Umbilical cord (tissue), 2 donors: ENCODE measurements around the gene TKT. TPM values are rescaled to one million over a fixed set of nuclear protein-coding genes. Genes with fewer than 3 reads are reported as not detected.

Experiments used
- DNase-seq: peaks from one replicate; pipeline ENCODE4 v3.0.0-alpha.2; 2015; ENCODE audit warnings: low spot score
- total RNA-seq: library from RNA; depleted of rRNA; stranded (reverse); fragments of >200 nt; gene quantifications from one replicate; pipeline ENCODE4 v1.2.3, GENCODE V29; 2014; ENCODE audit warnings: low replicate concordance; ENCODE audit not compliant: insufficient read depth

Gene TKT
- total RNA-seq, 1 donor from 2014 or later = 76.1 TPM

DNA sequence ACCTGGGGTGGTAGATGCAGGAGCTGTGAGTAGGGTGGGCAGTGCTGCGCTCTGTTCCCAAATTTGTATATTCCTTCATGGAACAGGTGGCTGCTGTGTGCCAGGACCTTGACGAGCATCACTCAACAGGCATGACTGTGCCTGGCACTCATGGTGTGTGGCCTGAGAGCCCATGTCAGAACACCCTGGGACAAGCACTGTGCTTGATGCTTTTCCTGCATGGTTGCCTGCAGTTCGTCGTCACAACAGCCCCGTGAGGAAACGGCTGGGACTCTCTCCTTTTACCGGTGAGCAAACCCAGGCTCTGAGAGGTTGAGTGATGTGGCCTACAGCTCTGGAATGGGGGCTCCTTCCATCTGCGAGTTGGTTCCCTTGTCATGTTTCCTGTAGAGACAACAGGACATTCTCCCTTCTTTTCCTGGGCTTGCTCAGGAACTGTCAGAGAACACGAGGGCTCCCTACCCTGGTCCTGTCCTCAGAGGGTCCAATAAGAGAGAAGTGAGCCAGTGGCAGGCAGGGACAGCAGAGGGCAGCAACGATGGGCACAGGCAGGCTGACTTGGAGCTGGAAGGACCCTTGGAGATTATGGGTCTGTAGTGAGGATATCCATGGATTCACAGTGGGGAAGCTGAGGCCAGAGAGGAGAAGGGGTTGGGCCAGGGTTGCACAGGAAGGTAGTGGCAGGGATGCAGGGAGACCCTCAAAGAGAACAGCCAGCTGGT, 57.4 kb downstream of the TKT start:
- no peak for DNase-seq

DNA sequence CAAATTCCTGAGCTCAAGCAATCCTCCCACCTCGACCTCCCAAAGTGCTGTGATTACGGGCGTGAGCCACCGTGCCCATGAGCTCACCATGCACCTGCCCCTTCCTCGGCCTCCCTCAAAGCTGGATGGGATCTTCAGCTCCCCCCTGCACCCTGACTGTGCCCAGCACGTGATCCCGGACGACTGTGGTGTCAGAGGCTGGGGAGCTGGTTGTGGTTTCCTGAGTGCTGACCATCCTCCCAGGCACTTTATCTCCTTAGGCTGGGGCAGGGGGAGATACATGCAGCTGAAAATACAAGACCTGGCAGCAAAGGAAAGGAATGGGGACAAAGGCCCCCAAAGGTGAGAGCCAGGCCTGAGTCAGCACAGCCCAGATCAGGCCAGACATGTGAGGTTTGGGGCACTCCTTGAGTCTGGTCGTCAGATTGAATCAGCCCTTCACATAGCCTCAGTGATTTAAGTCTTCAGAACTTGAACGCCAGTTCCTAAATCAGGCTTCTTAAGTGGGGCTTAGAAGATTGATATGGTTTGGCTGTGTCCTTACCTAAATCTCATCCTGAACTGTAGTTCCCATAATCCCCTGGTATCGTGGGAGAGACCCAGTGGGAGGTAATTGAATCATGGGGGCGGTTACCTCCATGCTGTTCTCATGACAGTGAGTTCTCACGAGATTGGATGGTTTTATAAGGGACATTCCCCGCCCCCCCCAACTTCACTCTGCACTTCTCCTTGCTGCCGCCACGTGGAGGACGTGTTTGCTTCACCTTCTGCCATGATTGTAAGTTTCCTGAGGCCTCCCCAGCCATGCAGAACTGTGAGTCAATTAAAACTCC, 59.0 kb downstream of the TKT start:
- peak; percentile 79 for DNase-seq

DNA sequence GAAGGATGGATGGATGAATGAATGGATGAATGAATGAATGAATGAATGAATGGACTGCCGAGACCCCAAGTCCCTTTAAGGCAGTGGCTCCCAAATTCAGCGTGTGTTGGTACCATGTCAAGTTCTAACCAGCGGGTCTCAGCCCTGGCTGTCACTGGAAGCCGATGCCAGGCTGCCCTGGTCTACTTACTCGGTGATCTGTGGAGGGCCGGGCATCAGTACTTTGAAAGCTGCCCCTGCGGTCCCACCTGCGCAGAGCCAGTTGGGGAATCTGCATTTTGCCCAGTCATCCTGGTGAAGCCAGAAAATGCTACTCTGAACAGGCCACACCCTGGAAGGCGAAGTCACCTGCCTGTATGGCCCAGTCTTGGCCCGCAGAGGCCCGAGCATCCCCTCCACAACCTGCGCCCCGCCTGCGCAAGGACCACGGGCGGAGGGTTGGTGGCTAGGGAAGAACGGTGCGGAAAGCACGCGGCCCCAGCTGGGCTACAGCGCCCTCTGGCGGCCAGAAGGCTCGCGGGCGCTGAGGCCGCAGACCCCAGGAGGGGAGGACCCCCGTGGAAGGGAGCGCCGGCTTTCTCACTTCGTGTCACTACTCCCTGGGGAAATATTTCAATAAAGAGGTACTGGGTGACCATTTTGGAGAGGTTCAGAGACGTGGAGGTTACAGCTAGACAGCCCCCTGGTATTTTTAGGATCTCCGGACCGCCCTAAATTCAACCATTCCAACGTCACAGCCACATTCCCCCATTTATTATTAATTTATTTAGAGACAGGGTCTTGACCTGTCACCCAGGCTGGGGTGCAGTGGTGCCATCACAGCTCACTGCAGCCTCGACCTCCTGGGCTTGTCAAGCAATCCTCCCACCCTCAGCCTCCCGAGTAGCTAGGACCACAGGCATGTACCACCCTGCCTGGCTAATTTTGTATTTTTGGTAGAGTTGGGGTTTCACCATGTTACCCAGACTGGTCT, 59.9 kb downstream of the TKT start:
- peak; percentile 30 for DNase-seq

DNA sequence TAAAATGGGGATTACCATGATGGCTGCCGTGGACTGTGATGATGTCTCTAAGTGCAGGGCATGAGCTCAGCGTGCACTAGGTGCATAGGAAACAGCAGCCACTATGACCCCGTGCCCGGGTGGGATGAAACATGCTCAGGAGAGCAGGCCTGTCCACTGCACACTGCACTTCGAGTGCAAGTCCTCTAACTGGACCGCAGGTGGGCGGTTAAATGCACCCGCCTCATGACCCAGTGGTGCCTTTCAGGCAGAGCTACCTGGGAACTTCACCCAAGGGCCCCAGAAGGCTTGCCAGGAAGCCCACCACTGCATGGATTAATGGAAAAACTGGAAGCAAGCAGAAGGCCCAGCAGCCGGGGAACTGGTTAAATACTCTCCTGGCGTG, 60.8 kb downstream of the TKT start:
- no peak for DNase-seq

DNA sequence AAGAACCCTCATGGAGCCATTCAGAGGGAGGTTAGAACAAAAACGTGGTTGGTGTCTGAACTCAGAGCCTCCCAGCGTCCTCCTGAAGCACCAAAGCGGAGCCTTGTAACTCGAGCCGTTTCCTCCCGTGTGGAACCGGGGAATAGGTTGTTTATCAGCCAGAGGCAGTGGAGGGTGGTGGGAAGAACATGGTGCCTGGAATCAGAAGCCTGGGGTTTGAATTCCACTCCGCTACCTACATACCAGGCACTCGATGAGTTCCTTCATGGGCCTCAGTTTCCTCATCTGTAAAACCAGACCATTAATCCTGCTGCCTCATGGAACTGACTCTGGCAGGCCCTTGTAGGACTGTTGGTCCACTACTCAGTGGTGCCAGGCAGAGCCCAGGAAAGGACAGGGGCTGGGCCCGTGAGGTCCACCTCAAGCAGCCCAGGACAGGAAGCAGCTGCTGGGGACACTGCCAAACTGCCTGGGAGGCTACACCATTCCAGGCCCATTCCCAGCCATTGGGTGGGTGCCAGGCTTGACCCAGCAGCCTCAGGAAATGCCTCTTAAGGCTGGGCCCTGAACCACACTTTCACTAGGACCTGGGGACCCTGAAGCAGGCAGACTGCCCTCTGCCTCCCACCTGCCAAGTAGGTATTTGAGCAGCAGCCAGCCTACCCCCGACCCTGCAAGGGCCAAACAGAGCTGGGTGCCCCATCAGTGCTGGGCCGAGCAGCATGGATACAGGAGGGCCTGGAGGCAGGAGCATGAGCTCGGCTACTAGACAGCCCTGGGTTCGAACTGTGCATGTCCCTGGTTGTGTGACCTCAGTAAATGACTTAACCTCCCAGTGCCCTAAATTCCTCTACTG, 61.4 kb downstream of the TKT start:
- DNase-seq = no peak

DNA sequence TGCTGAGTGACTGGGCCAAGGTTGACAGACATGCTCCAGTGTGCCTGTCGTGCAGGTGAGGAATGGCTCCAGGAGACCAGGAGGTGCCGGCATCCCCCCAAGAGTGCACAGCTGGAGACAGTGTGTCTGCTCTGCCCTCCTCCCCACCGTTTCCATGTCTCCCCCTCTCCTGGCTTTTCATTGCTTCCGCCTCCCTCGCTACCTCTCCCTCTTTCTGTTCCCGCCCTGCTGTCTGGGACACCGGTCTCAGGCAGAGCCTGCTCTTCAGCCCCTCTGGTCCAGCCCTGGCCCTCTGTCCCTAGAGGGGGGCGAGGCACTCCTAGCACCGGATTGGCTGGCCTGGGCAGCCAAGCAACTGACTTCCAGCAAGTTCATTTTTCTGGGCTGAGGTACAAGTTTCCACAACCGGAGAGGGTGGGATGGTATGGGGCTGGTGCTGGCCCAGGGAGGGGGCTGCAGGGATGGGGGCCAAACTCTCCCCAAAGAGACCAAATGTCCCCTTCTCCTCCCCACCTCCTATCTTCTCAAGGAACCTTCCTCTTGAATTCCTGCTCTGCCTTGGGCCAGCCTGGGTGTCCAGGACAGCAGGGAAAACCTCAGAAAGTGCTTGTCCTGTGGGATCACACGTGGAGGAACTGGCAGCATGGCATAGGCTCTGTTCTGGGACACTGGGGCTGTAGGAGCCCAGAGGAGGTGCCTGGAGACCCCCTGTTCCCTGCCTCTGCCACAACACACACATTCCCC, 62.2 kb downstream of the TKT start:
- no peak for DNase-seq

DNA sequence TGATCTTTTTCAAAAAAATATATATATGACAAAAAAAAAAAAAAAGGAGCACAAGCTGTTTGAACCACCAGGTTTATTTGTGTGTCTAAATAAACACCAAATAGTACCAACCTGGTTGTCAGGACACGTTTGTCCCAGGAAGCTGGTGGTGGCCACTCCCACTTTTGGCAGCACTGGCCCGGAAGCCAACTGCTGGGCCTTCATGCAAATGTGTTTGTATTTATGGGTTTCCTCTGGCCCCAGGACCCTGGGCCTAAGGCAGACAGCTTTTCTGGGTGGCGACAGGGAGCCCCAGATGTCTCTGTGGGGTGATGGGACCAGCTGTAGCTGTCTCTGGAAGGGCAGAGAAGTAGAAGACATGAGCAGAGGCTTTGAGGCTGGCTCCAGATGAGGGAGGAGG, 63.2 kb downstream of the TKT start:
- no peak for DNase-seq

DNA sequence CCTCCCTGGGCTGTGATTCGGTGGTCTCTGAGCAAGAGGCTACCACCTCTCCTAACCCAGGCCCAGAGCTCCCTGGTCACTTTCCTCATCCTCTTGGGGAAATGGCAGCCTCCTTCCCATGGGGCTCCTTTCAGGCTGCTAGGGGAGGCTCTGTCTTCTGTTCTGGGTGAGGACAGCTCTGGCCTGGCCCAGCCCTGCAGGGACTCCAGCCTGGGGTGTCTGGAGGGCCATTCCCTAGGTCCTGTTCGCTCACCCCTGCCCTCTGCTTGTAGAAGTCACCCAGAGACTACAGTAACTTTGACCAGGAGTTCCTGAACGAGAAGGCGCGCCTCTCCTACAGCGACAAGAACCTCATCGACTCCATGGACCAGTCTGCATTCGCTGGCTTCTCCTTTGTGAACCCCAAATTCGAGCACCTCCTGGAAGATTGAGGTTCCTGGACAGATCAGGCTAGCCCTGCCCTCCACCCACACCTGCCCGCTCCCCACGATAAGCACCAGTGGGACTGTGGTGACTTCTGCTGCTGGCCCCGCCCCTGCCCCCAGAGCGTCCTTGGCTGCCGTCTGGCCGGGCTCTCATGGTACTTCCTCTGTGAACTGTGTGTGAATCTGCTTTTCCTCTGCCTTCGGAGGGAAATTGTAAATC, 63.9 kb downstream of the TKT start:
- DNase-seq = no peak

DNA sequence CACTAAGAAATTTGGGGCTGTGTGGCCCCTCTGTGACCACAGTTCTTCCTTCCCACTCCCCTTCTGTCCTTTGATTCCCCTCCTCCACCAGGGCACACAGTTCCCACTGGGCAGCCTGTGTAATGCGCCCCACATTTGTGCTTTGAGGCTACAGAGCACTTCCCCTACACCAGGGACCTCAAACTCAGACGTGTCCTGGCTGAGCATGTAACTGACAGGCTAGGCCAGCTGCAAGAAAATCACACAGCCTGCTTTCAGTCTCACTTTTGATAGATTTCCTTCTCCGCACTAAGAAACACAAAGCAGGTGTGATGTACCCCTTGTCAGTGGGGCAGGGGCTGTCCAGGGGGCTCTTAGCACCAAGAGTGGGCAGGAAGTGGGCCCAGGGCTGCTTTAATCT, 65.2 kb downstream of the TKT start:
- no peak for DNase-seq

DNA sequence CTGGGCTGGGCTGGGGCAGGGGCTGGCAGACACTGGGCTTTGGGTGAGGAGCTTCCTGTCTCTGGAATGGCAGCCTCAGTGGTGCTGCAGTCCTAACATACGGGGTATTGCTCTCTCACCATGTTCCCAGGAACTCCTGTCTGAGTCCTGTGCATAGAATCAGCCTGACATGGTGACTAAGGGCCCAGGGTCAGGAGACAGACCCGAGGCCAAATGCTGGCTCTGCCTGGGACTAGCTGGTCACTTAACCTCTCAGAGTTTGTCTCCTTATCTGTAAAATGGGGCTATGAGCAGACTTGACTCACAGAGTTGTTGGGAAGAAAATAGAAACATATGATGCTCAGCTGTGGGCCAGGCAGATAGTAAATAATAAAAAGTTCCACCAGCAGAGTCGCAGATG, 66.5 kb downstream of the TKT start:
- DNase-seq = no peak

DNA sequence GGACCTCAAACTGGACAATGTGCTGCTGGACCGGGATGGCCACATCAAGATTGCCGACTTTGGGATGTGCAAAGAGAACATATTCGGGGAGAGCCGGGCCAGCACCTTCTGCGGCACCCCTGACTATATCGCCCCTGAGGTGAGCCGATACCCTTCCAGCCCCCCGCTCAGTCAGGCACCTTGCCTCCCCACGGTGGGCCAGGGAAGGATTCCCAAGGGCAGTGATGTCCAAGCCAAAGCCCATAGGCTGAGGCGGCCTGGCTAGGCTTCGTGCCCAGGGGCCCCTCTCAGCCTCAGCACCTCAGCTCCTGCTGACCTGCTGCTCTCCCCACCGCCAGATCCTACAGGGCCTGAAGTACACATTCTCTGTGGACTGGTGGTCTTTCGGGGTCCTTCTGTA, 67.1 kb downstream of the TKT start:
- DNase-seq = no peak

DNA sequence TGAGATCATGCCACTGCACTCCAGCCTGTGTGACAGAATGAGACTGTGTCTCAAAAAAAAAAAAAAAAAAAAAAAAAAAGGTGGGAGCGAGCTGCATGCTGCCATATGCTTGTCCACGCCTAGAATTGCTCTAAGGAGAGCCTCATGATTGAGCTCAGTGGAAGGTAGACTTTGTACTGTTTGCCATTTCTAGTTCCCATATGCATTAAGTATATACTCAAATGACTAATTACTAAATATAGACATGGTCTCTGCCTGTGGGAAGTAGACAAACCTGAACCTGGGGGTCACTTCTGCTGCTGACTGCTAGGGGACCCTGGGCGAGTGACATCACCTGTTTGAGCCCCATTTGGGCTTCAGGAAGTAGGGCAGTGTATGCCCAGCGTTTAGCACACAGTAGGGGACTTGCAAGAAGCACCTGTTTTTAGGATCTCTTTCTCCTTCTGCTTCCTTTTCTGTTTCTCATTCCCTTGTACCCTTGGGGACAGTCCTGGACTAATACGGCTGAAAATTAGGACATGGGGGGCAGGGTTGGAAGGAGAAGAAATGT, 67.6 kb downstream of the TKT start:
- DNase-seq = no peak

DNA sequence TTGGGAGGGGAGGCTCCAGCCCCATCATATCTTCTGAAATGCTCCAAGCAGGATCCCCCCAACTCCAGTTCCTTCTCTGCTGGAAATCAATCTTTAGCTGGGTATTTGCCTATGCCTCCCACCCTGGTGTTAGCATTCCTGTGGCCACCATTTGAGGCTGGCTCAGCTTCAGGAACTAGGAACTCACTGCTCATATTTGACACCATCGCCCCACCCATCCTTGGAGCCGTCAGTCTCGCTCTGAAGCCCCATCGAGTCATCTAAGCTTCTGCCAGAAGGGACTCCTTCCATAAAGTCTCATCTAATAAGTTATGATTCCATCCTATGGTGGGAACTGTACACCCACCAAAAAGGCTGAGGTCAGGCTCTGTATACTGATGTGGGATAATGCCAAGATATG, 68.4 kb downstream of the TKT start:
- DNase-seq = no peak

DNA sequence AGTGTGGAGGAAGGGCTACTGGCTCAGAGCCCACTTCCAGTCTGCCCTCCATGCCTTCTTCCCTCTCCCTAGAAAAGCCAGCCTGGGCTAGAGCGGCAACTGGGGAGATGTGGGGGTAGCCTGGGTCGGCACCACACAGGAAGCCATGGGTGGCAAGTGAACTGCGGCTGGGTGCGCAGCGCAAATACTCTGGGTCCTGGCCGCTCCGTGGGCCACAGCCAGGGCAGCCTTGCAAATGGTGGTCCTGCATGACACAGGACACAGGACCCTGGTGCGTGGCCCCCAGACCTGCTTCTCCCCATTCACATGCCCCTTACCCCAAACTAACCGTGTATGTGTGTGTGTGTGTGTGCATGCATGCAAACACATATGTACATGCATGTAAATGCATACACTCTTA, 69.1 kb downstream of the TKT start:
- no peak for DNase-seq

DNA sequence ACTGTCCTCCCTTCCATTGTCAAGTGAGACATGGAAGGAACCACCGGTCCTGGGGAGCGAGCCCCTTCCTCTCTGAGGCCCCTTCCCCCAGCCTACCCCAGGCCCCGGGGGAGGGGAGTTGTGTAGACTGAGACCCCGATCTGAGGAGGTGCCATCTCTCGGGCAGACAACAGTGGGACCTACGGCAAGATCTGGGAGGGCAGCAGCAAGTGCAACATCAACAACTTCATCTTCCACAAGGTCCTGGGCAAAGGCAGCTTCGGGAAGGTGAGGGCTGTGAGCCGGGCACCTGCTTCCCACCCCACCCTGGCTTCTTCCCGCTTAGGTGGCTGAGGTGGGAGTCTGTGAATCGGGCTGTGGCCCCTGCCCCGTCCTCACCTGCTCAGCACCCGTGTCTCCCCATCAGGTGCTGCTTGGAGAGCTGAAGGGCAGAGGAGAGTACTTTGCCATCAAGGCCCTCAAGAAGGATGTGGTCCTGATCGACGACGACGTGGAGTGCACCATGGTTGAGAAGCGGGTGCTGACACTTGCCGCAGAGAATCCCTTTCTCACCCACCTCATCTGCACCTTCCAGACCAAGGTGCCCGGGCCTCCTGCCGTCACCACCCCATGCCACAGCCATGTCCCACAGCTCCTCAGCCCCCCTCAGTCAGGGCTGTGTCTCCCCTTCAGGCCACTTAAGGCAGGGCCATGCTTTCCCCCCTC, 69.9 kb downstream of the TKT start:
- no peak for DNase-seq

DNA sequence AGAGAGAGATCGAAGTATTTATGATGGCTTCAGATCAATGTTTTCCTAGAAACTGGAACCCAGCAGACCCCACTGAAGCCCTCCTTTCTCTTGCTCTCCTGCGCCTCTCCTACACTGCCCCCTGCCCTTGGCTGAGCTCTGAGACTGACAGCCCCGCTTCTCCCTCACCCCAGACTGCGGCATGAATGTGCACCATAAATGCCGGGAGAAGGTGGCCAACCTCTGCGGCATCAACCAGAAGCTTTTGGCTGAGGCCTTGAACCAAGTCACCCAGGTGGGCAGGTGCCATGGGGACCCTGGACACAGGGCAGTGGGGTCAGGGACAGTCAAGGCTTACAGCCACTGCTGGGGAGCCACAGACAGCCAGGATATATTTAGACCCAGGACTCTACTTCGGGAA, 71.1 kb downstream of the TKT start:
- DNase-seq = no peak

DNA sequence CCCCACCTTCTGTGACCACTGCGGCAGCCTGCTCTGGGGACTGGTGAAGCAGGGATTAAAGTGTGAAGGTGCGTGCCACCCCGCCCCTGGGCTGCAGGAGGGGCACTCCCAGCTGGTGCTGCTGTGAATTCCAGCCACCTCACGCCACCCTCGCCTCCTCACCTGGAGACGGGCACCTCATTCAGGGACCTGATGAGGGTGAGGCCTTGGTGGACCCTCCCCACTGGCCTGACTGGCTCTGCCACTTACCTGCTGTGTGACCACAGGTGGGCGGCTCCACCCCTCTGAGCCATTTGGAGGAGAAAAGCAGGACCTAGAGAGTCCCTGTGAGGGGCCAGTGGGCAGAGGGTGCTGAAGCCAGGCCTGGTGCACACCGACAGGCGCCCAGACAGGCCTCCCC, 72.3 kb downstream of the TKT start:
- DNase-seq = no peak

DNA sequence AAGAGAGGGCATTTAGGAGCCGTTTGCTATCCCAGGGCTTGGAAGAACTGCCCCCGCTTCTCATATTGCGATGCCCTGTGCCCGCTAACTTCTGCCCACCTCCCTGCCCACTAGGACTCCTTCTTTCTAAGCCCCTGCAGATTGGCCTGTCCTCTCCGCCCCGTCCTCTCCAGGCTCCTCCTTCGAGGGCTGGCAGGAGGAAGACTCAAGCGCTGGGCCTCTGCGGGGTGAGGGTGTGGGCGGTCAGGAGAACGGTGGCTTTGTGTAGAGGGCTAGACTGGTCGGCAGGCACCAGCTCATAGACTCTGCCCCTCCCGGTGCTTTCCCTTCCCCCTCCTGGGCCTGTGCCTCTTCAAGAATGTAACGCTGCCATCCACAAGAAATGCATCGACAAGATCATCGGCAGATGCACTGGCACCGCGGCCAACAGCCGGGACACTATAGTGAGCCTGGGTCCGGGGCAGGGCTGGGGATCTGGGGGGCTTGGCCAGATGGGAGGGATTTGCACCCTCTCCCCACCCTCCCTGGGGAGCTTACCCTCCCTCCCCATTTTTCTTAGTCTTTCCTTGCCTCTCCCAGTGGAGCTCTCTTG, 73.0 kb downstream of the TKT start:
- DNase-seq = no peak

DNA sequence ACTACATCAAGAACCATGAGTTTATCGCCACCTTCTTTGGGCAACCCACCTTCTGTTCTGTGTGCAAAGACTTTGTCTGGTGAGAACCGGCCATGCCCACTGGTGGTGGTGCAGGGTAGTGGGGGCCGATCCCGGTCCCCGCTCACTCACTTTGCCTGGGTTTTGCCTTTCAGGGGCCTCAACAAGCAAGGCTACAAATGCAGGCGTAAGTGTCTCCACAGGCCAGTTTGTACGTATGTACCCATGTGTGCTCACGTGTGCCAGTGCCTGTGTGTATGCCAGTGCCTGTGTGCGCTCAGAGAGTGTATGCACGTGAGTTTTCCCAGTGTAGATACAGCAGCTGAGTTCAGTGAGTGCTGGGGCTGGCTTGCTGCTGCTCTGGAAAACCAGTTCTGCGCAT, 74.3 kb downstream of the TKT start:
- no peak for DNase-seq
